ENCODE data around the gene MUC13.

GRCh38 chr3:124887177-124887931 is 47.2 kb downstream of the MUC13 start, which contains the start of gene ITGB5:
- TF ChIP-seq CTCF (conservative IDR thresholded peaks at IDR 0.05; ENCODE audit: low read depth, low read length) (no peak), EZH2 (IDR thresholded peaks at IDR 0.05; ENCODE audit: borderline replicate concordance, low read depth, low read length, poor library complexity, severe bottlenecking) (no peak)
